Measurements from ENCODE around the gene TUBA1A.

DNA sequence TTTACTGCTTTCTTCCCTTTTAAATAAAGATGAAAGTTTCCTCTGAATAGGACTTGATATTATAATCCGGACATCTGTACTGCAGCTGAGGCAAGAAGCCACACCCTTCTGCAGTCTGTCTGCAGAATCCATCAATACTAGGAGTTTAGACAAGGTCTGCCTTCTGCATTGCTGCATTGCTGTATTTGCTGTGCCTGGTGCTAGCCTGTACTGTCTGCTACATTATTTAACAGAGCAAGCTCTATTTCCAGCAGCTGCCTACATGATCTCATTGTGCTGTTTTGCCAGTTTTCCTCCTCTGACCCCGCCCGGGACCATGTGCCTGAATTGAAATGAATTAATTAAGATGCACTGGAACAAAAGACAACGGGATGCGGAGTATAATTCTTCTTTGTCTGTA, 1.7 kb downstream of the TUBA1A start:
- TF ChIP-seq TAF1 (IDR thresholded peaks at IDR 0.05; ENCODE audit: borderline replicate concordance, insufficient read depth, low read length) (no peak), SIN3A (IDR thresholded peaks at IDR 0.05; ENCODE audit: borderline replicate concordance, insufficient read depth, low read length) (no peak)
